ENCODE results near the gene FAM168A.

Gene FAM168A

GRCh38 chr11:73554671-73555320 is 43.1 kb downstream of the FAM168A start:
- no peak for DNase-seq

- no peak for DNase-seq
Observed at GRCh38 chr11:73553266-73553665, 44.6 kb downstream of the FAM168A start.

- no peak for DNase-seq
Observed at GRCh38 chr11:73551677-73552076, 46.2 kb downstream of the FAM168A start.

- no peak for DNase-seq
Observed at GRCh38 chr11:73549376-73549775, 48.5 kb downstream of the FAM168A start.

- no peak for DNase-seq
Observed at GRCh38 chr11:73547706-73548595, 50.0 kb downstream of the FAM168A start.

GRCh38 chr11:73542175-73542574 is 55.7 kb downstream of the FAM168A start:
- no peak for DNase-seq

GRCh38 chr11:73539506-73540084 is 58.3 kb downstream of the FAM168A start:
- no peak for DNase-seq

- DNase-seq: no peak
Observed at GRCh38 chr11:73538381-73538872, 59.5 kb downstream of the FAM168A start.

- DNase-seq: no peak
Observed at GRCh38 chr11:73537969-73538368, 59.9 kb downstream of the FAM168A start.

GRCh38 chr11:73536961-73537360 is 61.0 kb downstream of the FAM168A start:
- DNase-seq: no peak

GRCh38 chr11:73532310-73532709 is 65.6 kb downstream of the FAM168A start:
- DNase-seq: no peak

- no peak for DNase-seq
Observed at GRCh38 chr11:73531386-73531785, 66.5 kb downstream of the FAM168A start.

GRCh38 chr11:73530109-73530508 is 67.8 kb downstream of the FAM168A start:
- no peak for DNase-seq

GRCh38 chr11:73529204-73529530 is 68.7 kb downstream of the FAM168A start:
- DNase-seq: no peak

GRCh38 chr11:73528483-73529203 is 69.3 kb downstream of the FAM168A start:
- DNase-seq: no peak

- DNase-seq: no peak
Observed at GRCh38 chr11:73528013-73528412, 69.9 kb downstream of the FAM168A start.

GRCh38 chr11:73525611-73526010 is 72.3 kb downstream of the FAM168A start:
- no peak for DNase-seq

- no peak for DNase-seq
Observed at GRCh38 chr11:73524774-73525173, 73.1 kb downstream of the FAM168A start.

GRCh38 chr11:73521621-73522020 is 76.3 kb downstream of the FAM168A start:
- no peak for DNase-seq

- DNase-seq: no peak
Observed at GRCh38 chr11:73520353-73521061, 77.4 kb downstream of the FAM168A start.

- no peak for DNase-seq
Observed at GRCh38 chr11:73519266-73519665, 78.6 kb downstream of the FAM168A start.

GRCh38 chr11:73518195-73518594 is 79.7 kb downstream of the FAM168A start:
- no peak for DNase-seq
